ENCODE measurements around the gene NRXN3.

The NRXN3 gene

GRCh38 chr14:78324353-78324752 lies 154.2 kb downstream of the NRXN3 start:
- no peak for DNase-seq (ENCODE audit: low spot score)

DNA sequence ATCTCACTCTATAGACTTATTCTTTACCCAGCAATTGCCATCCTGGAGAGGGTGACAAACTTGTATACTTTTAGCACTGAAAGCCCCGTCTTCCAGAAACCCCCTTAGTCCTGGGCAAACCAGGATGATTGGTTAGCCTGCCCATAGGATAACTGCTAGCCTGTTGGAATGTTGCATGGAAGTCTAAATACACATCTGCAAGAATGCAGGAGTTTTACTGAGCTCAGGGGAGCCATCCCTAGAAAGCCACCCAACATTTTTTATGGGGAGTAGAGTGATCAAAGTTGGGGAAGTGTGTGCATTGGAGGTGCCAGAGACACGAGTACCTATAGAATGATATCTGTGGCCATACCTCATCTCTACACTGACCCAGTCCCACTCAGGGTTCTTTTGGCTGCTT lies 155.7 kb downstream of the NRXN3 start:
- DNase-seq (ENCODE audit: low spot score), result no peak

GRCh38 chr14:78327426-78328221 lies 157.5 kb downstream of the NRXN3 start:
- DNase-seq (ENCODE audit: low spot score), result no peak

GRCh38 chr14:78329371-78329770 lies 159.2 kb downstream of the NRXN3 start:
- no peak for DNase-seq (ENCODE audit: low spot score)

DNA sequence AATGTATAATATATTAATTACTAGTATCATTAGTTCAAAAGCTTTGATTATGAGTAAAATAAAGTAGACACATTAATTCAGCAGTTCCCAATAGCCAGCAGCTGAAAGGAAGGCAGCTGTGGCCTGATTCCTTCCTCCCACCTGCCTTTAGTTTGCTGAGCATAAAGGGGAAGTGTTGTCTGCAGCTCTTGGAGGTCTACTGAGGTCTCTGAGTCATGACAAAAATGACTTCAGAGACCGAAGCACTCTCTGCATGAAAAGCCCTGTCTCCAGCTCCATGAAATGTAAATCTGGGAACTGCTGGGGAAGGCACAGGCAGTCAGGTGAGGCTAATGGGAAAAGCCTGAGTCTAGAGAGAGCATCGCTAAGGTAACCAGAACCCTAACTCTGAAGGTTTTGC lies 165.4 kb downstream of the NRXN3 start:
- no peak for DNase-seq (ENCODE audit: low spot score)

GRCh38 chr14:78340250-78340649 lies 170.1 kb downstream of the NRXN3 start:
- no peak for DNase-seq (ENCODE audit: low spot score)

DNA sequence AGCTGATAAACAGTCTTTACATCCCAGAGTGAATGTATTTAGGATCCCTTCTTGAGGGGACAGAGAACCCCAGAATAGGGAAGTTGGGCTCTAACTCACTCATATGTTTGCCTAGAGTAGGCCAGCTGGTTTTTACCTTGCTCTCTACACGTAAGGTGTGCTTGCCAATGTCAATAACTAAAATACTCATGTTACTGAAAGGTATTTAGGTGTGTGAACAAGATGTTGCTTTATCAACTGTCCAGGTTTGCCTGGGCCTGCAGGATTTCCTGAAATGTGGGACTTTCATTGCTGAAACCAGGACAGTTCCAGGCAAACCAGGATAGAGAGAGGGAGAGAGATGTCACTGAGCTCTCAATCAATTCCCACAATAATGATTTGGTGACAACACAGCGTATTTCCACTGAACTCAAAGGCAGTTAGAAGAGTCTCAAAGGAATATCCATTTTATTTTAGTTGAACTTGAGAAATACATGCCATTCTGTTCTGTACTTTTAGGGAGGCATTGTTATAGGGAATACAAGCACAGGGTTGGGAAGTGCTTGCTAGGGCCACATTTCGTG lies 171.7 kb downstream of the NRXN3 start:
- DNase-seq (ENCODE audit: low spot score), result no peak

GRCh38 chr14:78342879-78343278 lies 172.7 kb downstream of the NRXN3 start:
- DNase-seq (ENCODE audit: low spot score), result no peak

DNA sequence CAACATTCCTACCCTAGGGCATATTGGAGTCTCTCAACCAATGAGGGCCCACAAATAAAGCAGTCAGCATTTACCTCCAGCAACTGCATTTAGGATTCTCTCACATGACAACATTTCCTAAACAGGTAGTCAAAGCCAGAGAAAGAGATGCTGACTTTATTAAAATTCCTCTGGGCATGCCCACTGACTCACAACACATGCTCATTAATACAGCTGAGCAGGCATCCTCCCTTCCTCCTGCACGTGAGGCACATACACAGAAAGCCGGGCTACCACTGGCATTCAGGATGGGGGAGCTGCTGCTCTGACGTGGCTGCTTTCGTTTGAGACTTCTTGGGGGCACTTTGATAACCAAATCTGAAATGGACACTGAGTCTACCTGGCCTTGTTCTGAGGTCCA lies 174.1 kb downstream of the NRXN3 start:
- no peak for DNase-seq (ENCODE audit: low spot score)

GRCh38 chr14:78345131-78345744 lies 175.1 kb downstream of the NRXN3 start:
- DNase-seq (ENCODE audit: low spot score), result no peak

- no peak for DNase-seq (ENCODE audit: low spot score)
Observed at GRCh38 chr14:78346747-78347146, 176.6 kb downstream of the NRXN3 start.

DNA sequence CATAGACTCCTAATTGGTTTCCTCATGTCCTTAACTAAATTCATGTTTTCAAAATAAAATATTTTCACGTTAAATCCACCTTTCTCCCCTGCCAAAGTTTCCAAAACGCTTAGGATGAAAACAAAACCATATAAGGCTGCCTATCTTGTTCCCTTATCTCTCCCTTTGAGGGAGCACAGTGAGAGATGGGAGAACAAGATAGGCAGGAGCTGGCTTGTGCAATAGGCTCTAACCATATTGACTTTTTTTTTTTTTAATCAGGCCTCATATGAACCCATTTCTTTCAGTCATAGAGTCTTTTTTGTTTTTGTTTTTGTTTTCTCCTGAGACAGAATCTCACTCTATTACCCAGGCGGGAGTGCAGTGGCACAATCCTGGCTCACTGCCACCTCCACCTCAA lies 184.9 kb downstream of the NRXN3 start:
- DNase-seq (ENCODE audit: low spot score), result no peak

- no peak for DNase-seq (ENCODE audit: low spot score)
Observed at GRCh38 chr14:78356391-78356790, 186.2 kb downstream of the NRXN3 start.

- DNase-seq (ENCODE audit: low spot score), result no peak
Observed at GRCh38 chr14:78358591-78358990, 188.4 kb downstream of the NRXN3 start.

GRCh38 chr14:78359581-78359980 lies 189.4 kb downstream of the NRXN3 start:
- no peak for DNase-seq (ENCODE audit: low spot score)

GRCh38 chr14:78363008-78363407 lies 192.8 kb downstream of the NRXN3 start:
- DNase-seq (ENCODE audit: low spot score), result no peak

GRCh38 chr14:78367355-78367754 lies 197.2 kb downstream of the NRXN3 start:
- no peak for DNase-seq (ENCODE audit: low spot score)

- no peak for DNase-seq (ENCODE audit: low spot score)
Observed at GRCh38 chr14:78383060-78383459, 212.9 kb downstream of the NRXN3 start.

GRCh38 chr14:78398216-78398615 lies 228.0 kb downstream of the NRXN3 start:
- DNase-seq (ENCODE audit: low spot score), result no peak

- DNase-seq (ENCODE audit: low spot score), result no peak
Observed at GRCh38 chr14:78399316-78399889, 229.2 kb downstream of the NRXN3 start.

- DNase-seq (ENCODE audit: low spot score), result no peak
Observed at GRCh38 chr14:78401866-78402265, 231.7 kb downstream of the NRXN3 start.

DNA sequence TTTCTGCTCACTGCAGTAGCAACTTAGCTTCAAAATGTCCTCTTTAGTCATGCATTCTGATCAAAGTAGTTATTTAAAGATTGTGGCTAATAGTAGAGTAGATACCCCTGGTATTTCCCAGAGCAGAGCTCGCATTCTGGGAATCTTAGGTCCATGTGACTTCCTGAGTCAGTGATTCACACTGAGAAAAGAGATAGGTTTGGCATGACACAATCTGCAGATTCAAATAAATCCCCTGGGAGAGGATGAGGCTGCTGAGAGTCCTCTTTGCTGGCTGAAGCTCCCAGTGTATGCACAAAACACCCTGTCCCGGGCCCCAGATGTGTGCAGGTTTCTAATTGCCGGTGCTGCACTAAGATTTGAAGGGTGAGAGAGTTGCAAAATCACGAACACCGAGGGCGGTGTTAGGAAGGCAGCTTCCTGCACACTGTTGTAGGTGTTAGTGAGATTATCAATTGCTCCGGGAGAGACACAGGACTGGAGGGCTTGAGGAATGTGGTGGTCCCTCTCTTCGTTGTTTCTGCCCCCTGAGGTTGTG lies 233.2 kb downstream of the NRXN3 start:
- no peak for DNase-seq (ENCODE audit: low spot score)
